ENCODE measurements around the gene MAGEA10. TPM values are rescaled to one million over a fixed set of nuclear protein-coding genes. Genes with fewer than 3 reads are reported as not detected.

Gene MAGEA10
- total RNA-seq, 1 donor from 2014 or later: not detected

DNA sequence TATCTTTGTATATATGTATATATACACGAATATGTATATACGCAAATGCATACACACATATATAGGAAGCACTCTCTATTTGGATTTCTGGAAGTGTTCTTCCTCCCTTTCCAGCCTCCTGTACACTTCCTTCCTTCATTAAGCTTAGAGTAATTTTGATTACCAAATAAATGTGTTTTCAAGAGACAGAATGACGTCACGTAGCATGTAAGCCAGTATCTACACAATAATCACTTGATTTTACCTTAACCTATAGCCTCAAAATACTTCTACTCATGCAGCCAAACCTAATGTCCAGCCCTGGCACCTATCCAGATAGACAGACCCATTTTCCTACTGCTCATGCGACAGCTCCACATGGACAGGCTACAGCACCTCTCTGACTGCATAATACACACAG lies 29.9 kb downstream of the MAGEA10 start:
- no peaks in the 10 kb centered on the region for H3K36me3 ChIP-seq (ENCODE audit: control insufficient read depth, insufficient read depth, low read length)
- H3K4me3 ChIP-seq (ENCODE audit: low read depth, low read length): no peak overlapping the region
- H3K27me3 ChIP-seq (ENCODE audit: control insufficient read depth, insufficient read depth, low read length): no peaks in the 10 kb centered on the region
- DNase-seq (ENCODE audit: low read depth): no peak
- TF ChIP-seq, protein P1, sequence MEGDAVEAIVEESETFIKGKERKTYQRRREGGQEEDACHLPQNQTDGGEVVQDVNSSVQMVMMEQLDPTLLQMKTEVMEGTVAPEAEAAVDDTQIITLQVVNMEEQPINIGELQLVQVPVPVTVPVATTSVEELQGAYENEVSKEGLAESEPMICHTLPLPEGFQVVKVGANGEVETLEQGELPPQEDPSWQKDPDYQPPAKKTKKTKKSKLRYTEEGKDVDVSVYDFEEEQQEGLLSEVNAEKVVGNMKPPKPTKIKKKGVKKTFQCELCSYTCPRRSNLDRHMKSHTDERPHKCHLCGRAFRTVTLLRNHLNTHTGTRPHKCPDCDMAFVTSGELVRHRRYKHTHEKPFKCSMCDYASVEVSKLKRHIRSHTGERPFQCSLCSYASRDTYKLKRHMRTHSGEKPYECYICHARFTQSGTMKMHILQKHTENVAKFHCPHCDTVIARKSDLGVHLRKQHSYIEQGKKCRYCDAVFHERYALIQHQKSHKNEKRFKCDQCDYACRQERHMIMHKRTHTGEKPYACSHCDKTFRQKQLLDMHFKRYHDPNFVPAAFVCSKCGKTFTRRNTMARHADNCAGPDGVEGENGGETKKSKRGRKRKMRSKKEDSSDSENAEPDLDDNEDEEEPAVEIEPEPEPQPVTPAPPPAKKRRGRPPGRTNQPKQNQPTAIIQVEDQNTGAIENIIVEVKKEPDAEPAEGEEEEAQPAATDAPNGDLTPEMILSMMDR (IDR thresholded peaks at IDR 0.05; ENCODE audit: insufficient read depth, low read length, poor library complexity, severe bottlenecking): no peak

DNA sequence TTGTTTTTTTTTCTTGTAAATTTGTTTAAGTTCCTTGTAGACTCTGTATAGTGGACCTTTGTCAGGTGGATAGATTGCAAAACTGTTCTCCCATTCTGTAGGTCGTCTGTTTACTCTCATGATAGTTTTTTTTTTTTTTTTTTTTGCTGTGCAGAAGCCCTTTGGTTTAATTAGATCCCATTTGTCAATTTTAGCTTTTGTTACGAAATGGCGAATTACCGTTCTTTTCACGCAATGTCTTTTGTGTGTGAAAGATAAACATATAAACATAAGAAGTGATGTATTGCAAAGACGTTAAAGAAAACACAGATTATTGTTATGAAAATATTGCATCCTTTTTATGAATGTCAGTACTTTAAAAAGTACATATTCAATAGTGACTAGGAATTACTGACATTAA lies 34.5 kb downstream of the MAGEA10 start:
- no peaks in the 10 kb centered on the region for H3K27me3 ChIP-seq (ENCODE audit: control insufficient read depth, insufficient read depth, low read length)
- H3K4me3 ChIP-seq (ENCODE audit: low read depth, low read length): no peak overlapping the region
- no peak for DNase-seq (ENCODE audit: low read depth)
- TF ChIP-seq, protein P1 (IDR thresholded peaks at IDR 0.05; ENCODE audit: insufficient read depth, low read length, poor library complexity, severe bottlenecking): no peak
- H3K36me3 ChIP-seq (ENCODE audit: control insufficient read depth, insufficient read depth, low read length): no peaks in the 10 kb centered on the region

DNA sequence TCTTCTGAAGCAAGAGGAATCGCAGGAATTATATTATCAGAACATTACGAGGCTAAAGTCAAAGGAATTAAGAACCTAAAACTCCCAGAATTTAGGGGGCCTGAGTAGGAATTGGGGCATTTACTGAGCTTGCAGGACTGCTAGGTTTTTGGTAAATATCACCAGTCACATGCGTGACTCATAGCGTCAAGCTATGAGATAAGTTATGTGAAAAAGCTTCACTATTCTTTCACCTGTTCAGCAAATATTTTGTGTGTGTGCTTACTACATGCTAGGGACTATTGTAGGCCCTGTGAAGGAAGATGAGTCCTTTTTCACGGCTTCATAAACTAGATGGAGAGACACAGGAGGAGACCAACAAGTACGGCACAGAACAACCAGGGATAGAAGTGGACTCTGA lies 52.2 kb downstream of the MAGEA10 start:
- TF ChIP-seq, protein P1 (IDR thresholded peaks at IDR 0.05; ENCODE audit: insufficient read depth, low read length, poor library complexity, severe bottlenecking): no peak
- DNase-seq (ENCODE audit: low read depth): no peak

More for the DNA sequence above, 52.2 kb downstream of the MAGEA10 start:
- Histone ChIP-seq H3K4me3 (ENCODE audit: low read depth, low read length) (no peak overlapping the region), H3K36me3 (ENCODE audit: control insufficient read depth, insufficient read depth, low read length) (no peaks in the 10 kb centered on the region), H3K27me3 (ENCODE audit: control insufficient read depth, insufficient read depth, low read length) (no peaks in the 10 kb centered on the region)

Other genes with a start within 250 kb of the MAGEA10 start
- gene MAGEA4, start 225.7 kb downstream of the MAGEA10 start, total RNA-seq: not detected in 2 replicates
- gene GABRE, start 163.9 kb downstream of the MAGEA10 start, total RNA-seq: 0.21 and 0.88 TPM in 2 replicates